Measurements from ENCODE around the gene HYLS1. TPM values are rescaled to one million over a fixed set of nuclear protein-coding genes. Genes with fewer than 3 reads are reported as not detected.
A peak's percentile ranks its signal among the peaks of the same experiment; 100 is the strongest.

Gene HYLS1
- total RNA-seq, 1 donor, result 5.8 TPM

DNA sequence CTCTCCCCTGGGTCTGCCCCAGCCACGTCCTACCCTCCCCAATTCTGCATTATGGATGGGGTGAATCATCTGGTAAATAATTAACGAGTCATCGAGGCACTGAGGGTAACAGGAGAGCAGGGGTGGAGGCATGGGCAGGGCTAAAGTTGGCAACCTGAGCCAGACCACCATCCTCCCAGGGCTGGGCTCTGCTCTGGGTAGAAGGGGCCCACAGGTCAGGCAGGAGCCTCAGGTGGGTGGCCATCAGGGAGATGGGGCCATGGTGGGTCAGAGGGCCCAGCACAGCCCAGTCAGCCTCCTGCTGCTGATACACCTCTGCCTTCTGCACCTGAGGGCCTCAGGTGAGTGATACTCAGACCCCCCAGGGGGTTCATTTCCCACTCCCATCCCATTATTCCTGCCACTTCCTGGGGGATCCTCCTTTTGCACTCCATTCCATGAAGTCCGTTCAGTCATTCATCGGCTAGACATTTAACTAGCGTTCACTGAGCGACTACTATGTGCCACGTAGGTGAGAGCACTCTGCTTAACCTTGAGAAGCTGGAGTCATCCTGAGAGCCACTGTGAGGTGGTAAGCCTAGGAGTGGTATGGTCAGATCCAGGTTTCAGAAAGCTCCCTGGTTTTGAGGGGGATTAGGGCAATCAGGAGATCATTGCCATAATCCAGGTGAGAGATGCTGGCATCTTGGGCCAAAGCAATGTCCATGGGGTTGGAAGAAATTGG, 58.5 kb downstream of the HYLS1 start, which contains the start of gene VSIG10L2:
TSS of gene VSIG10L2 (plus strand) at position 248 of the 724 bp plus-strand sequence. CDS start at position 260, 12 bp downstream.
- H2AFZ ChIP-seq (ENCODE audit: low read length), result no peak within 1 kb of the TSS
- H3K4me3 ChIP-seq (ENCODE audit: insufficient read depth, low read length), result no peak within 1 kb of the TSS
- no peak within 1 kb of the TSS for H3K27ac ChIP-seq (ENCODE audit: low read depth, low read length)
- no peak within 1 kb of the TSS for H3K4me2 ChIP-seq (ENCODE audit: insufficient read depth, low read length)
- no peaks in the 10 kb centered on the region for H3K79me2 ChIP-seq (ENCODE audit: insufficient read depth, low read length)
- peaks cover 8% of the 10 kb centered on the region for H3K4me1 ChIP-seq (ENCODE audit: insufficient read depth, low read length)
- H3K27me3 ChIP-seq (ENCODE audit: insufficient read depth, low read length), result peaks cover 3% of the 10 kb centered on the region
- TF ChIP-seq, protein P1, sequence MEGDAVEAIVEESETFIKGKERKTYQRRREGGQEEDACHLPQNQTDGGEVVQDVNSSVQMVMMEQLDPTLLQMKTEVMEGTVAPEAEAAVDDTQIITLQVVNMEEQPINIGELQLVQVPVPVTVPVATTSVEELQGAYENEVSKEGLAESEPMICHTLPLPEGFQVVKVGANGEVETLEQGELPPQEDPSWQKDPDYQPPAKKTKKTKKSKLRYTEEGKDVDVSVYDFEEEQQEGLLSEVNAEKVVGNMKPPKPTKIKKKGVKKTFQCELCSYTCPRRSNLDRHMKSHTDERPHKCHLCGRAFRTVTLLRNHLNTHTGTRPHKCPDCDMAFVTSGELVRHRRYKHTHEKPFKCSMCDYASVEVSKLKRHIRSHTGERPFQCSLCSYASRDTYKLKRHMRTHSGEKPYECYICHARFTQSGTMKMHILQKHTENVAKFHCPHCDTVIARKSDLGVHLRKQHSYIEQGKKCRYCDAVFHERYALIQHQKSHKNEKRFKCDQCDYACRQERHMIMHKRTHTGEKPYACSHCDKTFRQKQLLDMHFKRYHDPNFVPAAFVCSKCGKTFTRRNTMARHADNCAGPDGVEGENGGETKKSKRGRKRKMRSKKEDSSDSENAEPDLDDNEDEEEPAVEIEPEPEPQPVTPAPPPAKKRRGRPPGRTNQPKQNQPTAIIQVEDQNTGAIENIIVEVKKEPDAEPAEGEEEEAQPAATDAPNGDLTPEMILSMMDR (IDR thresholded peaks at IDR 0.05; ENCODE audit: extremely low read depth, low read depth, low read length), result no peak
- no peaks in the 10 kb centered on the region for H3K36me3 ChIP-seq (ENCODE audit: insufficient read depth, low read length)
- no peaks in the 10 kb centered on the region for H4K20me1 ChIP-seq (ENCODE audit: insufficient read depth, low read length)
- peak; percentile 56 for DNase-seq (ENCODE audit: insufficient read length, low spot score, missing footprints)
- H3K9me3 ChIP-seq (ENCODE audit: low read depth, low read length), result no peaks in the 10 kb centered on the region

DNA sequence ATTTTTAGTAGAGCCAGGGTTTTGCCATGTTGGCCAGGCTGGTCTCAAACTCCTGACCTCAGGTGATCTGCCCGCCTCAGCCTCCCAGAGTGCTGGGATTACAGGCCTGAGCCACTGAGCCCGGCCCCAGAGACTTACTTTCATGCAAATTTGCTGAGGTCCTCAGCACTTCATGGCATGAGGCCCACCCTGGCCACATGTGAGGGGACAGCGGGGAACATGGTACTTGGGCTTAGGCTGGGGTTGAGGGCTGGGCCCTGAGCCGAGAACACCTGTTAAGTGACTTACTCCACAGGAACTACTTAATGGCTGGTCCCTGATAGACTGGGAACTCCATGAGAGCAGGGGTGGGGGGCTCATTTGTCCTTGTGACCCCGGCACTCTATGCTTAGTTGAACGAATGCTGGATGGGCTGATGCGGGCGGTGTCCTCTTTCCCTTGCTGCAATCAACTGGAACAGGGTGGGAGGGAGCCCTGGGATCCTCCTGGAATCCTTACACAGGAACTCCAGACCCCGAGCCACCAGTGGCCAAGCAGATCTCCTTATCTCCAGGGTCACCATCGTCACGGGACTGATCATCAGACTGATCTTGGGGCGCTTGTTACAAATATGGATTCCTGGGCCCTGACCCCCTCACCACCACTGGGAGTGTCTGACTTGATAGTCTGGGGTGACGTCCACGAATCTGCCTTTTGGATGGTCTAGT, 59.4 kb downstream of the HYLS1 start:
- Histone ChIP-seq H3K27ac (ENCODE audit: low read depth, low read length) (no peak overlapping the region), H3K79me2 (ENCODE audit: insufficient read depth, low read length) (no peaks in the 10 kb centered on the region), H3K9me3 (ENCODE audit: low read depth, low read length) (no peaks in the 10 kb centered on the region), H3K4me2 (ENCODE audit: insufficient read depth, low read length) (no peak overlapping the region), H3K4me1 (ENCODE audit: insufficient read depth, low read length) (peaks cover 13% of the 10 kb centered on the region), H3K27me3 (ENCODE audit: insufficient read depth, low read length) (no peaks in the 10 kb centered on the region), H3K4me3 (ENCODE audit: insufficient read depth, low read length) (no peak overlapping the region), H4K20me1 (ENCODE audit: insufficient read depth, low read length) (no peaks in the 10 kb centered on the region), H3K36me3 (ENCODE audit: insufficient read depth, low read length) (no peaks in the 10 kb centered on the region), H2AFZ (ENCODE audit: low read length) (no peak overlapping the region)
- DNase-seq (ENCODE audit: insufficient read length, low spot score, missing footprints), result peak; percentile 72
- TF ChIP-seq, protein P1 (IDR thresholded peaks at IDR 0.05; ENCODE audit: extremely low read depth, low read depth, low read length), result no peak

DNA sequence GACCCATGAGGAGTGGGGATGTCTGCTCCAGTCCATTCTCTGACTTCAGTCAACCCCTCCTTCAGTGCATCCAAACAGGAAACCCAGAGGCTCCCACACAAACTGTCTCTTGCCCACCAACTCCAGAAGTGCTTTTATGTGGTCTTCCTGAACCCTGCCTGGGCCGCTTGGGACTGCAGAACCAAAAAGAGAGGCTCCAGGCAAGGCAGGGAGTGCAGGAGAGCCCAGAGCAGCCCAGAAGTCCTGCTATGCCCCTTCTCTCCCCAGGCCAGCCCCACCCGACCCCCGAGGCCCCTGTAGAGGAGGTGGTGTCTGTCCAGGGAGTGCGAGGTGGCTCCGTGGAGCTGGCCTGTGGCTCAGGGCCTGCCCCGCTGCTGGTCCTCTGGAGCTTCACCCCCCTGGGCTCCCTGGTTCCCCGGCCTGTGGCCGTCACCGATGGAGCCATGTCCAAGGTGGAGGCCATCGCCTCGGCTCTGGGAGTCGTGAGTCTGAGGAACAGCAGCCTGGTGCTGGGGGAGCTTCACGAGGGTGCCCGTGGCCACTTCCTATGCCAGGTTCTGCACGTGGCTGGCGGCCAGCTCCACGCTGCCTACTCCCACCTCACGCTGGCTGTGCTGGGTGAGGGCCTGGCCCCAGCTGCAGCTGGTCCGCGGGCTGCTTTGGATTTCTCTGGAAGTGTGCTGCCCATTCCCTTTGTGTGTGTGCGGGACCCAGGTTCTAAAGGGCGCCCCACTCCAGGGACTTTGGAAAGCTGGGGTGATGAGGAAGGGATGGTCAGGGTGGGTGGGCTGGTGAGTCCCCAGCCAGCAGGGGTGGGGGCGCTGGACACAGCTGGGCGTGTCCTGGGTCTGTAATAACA, 60.2 kb downstream of the HYLS1 start:
- DNase-seq (ENCODE audit: insufficient read length, low spot score, missing footprints), result peak; percentile 78
- Histone ChIP-seq H3K36me3 (ENCODE audit: insufficient read depth, low read length) (no peaks in the 10 kb centered on the region), H3K27me3 (ENCODE audit: insufficient read depth, low read length) (no peaks in the 10 kb centered on the region), H2AFZ (ENCODE audit: low read length) (no peak overlapping the region), H4K20me1 (ENCODE audit: insufficient read depth, low read length) (no peaks in the 10 kb centered on the region), H3K9me3 (ENCODE audit: low read depth, low read length) (no peaks in the 10 kb centered on the region), H3K27ac (ENCODE audit: low read depth, low read length) (no peak overlapping the region), H3K4me1 (ENCODE audit: insufficient read depth, low read length) (peaks cover 7% of the 10 kb centered on the region), H3K79me2 (ENCODE audit: insufficient read depth, low read length) (no peaks in the 10 kb centered on the region), H3K4me2 (ENCODE audit: insufficient read depth, low read length) (no peak overlapping the region), H3K4me3 (ENCODE audit: insufficient read depth, low read length) (no peak overlapping the region)
- TF ChIP-seq, protein P1 (IDR thresholded peaks at IDR 0.05; ENCODE audit: extremely low read depth, low read depth, low read length), result no peak
